Breast epithelium (tissue), 3 donors: ENCODE results near the gene FBXW4.

Experiments used
- POLR2A ChIP-seq: fragments of 450-650 bp; IDR thresholded peaks from one replicate; pipeline ENCODE4 v1.6.1; 2016; ENCODE audit warnings: antibody characterized with exemption, mild to moderate bottlenecking, moderate library complexity
- TF ChIP-seq, protein P1 (sequence below), 3 donors: fragments of 450-650 bp; IDR thresholded peaks; one replicate each; pipeline ENCODE4 v1.5.1; 2016 to 2017; ENCODE audit warnings: antibody characterized with exemption in 3 of 3, mild to moderate bottlenecking in 3 of 3, moderate library complexity in 3 of 3

GRCh38 chr10:101645659-101646058 lies 49.3 kb downstream of the FBXW4 start:
- TF ChIP-seq POLR2A, result no peak
- TF ChIP-seq, protein P1, sequence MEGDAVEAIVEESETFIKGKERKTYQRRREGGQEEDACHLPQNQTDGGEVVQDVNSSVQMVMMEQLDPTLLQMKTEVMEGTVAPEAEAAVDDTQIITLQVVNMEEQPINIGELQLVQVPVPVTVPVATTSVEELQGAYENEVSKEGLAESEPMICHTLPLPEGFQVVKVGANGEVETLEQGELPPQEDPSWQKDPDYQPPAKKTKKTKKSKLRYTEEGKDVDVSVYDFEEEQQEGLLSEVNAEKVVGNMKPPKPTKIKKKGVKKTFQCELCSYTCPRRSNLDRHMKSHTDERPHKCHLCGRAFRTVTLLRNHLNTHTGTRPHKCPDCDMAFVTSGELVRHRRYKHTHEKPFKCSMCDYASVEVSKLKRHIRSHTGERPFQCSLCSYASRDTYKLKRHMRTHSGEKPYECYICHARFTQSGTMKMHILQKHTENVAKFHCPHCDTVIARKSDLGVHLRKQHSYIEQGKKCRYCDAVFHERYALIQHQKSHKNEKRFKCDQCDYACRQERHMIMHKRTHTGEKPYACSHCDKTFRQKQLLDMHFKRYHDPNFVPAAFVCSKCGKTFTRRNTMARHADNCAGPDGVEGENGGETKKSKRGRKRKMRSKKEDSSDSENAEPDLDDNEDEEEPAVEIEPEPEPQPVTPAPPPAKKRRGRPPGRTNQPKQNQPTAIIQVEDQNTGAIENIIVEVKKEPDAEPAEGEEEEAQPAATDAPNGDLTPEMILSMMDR (IDR thresholded peaks at IDR 0.05), result no peak
